ENCODE measurements around the gene MANEAL.

GRCh38 chr1:37767488-37767887 is 26.2 kb upstream of the MANEAL start:
- TF ChIP-seq CTCF (IDR thresholded peaks at IDR 0.05) (no peak), EZH2 (IDR thresholded peaks at IDR 0.05; ENCODE audit: borderline replicate concordance, insufficient read depth, low read depth, low read length, poor library complexity, severe bottlenecking) (no peak)
